DOHH2 (cell line): ENCODE results near the gene SERINC2.

Experiments
- EZH2phosphoT487 ChIP-seq: fragments of 200-600 bp; sonication (generic); IDR thresholded peaks from 2 replicates; pipeline ENCODE4 v1.6.1; 2017; ENCODE audit warnings: borderline replicate concordance, mild to moderate bottlenecking, antibody characterized with exemption, low read length, moderate library complexity, mixed read lengths
- TF ChIP-seq, protein P1 (sequence below): fragments of 200-600 bp; sonication (generic); IDR thresholded peaks from one replicate; pipeline ENCODE4 v1.5.1; 2014; ENCODE audit warnings: antibody characterized with exemption, mild to moderate bottlenecking, low read depth, low read length; ENCODE audit not compliant: poor library complexity, severe bottlenecking

DNA sequence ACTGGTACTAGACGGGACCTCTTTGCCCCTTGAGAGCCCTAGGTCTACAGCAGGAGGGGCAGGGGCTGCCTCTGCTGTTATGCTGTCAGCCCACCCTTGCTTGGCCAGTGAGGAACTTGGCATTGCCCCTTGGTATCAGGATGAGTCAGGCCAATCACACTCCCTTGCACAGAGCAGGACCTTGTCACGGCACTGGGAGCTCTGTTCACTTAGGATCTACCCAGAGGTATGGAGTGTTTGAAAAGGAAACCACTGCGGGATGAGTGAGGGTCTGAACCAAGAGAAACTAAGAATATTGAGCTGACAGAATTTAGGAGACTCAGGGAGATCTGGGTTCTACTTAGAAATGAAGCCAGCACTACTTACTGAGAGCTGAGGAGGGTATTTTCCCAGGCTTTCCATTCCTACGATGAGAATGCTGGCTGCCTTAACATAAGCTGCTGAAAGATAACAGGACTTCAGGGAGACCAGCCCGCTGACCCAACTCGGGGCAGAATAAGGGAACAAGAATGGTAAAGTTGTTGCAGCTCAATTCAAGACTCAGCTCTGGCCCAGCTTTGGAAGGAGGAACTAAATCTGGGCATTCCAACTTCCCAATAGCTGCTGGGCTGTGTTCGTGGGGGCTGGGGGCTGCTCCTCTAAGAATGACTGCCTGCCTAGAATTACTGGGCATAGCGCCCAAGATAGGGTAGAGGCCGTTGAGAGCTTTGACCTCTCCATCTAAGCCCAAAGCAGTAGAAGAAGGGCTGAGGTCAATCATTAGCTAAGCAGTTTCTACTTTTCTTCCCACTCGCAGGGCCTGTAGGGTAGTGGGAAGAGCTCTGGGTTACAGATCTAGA lies 41.7 kb upstream of the SERINC2 start:
- TF ChIP-seq, protein P1, sequence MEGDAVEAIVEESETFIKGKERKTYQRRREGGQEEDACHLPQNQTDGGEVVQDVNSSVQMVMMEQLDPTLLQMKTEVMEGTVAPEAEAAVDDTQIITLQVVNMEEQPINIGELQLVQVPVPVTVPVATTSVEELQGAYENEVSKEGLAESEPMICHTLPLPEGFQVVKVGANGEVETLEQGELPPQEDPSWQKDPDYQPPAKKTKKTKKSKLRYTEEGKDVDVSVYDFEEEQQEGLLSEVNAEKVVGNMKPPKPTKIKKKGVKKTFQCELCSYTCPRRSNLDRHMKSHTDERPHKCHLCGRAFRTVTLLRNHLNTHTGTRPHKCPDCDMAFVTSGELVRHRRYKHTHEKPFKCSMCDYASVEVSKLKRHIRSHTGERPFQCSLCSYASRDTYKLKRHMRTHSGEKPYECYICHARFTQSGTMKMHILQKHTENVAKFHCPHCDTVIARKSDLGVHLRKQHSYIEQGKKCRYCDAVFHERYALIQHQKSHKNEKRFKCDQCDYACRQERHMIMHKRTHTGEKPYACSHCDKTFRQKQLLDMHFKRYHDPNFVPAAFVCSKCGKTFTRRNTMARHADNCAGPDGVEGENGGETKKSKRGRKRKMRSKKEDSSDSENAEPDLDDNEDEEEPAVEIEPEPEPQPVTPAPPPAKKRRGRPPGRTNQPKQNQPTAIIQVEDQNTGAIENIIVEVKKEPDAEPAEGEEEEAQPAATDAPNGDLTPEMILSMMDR = no peak
- TF ChIP-seq EZH2phosphoT487 = no peak
